HepG2 (cell line): ENCODE results near the gene SBK2. TPM values are rescaled to one million over a fixed set of nuclear protein-coding genes. Genes with fewer than 3 reads are reported as not detected.

Experiments used
- ATAC-seq: fragments of 200-7000 bp; cut with Tn5 transposase; 3 replicates; pipeline ENCODE4 v1.9.1; 2020; ENCODE audit warnings: mild to moderate bottlenecking, moderate library complexity
- BruUV-seq: library from RNA; stranded (reverse); fragments of 400-500 nt; replicated peaks from 2 replicates; lab custom pipeline; 2021; lab: Mats Ljungman, UMichigan
- CTCF ChIA-PET: fragments of 300-600 bp; formaldehyde crosslinking; extraction: SDS; loops from one replicate; lab custom pipeline; 2021; ENCODE audit warnings: low total read pairs, inconsistent platforms, low intra/inter-chr PET ratio; lab: Yijun Ruan, JAX
- POLR2A ChIA-PET: fragments of 350-600 bp; sonication (Branson Sonifier 250); formaldehyde crosslinking; loops from one replicate; lab custom pipeline; 2020; ENCODE audit warnings: antibody characterized with exemption, inconsistent platforms; lab: Yijun Ruan, JAX
- DNase-seq: peaks from one replicate; pipeline ENCODE4 v3.0.0-alpha.2; 2015; ENCODE audit warnings: low spot score
- FAIRE-seq: peaks from 3 replicates; lab custom pipeline; 2011; peaks lifted over from hg19 to GRCh38; lab: Jason Lieb, UNC
- H2AFZ ChIP-seq: one replicate; pipeline ENCODE4 v1.6.1; 2011; ENCODE audit warnings: low read length, inconsistent platforms
- H3K27ac ChIP-seq: fragments of 300-600 bp; 3 replicates; pipeline ENCODE4 v1.8.0; 2011; ENCODE audit warnings: mixed run types, mild to moderate bottlenecking, mixed read lengths, low read length, inconsistent platforms; ENCODE audit not compliant: insufficient read depth; ENCODE audit errors: extremely low read length
- H3K27me3 ChIP-seq, 2 experiments: fragments of 200-600 bp in 1 of 2; 2 replicates in 1 of 2; 3 replicates in 1 of 2; pipeline versions ENCODE4 v1.6.0 to v1.8.0; 2011; ENCODE audit warnings: low read length in 2 of 2, mild to moderate bottlenecking in 2 of 2, moderate library complexity in 2 of 2, inconsistent platforms in 1 of 2; ENCODE audit not compliant: insufficient read depth in 2 of 2, control insufficient read depth in 1 of 2
- H3K36me3 ChIP-seq, 2 experiments: fragments of 200-600 bp in 1 of 2; replicated peaks in 1 of 2; 2 replicates in 1 of 2; 3 replicates in 1 of 2; pipeline versions ENCODE4 v1.5.1 to v1.8.0; 2011; ENCODE audit warnings: low read length in 2 of 2, inconsistent platforms in 1 of 2; ENCODE audit not compliant: insufficient read depth in 2 of 2, control insufficient read depth in 1 of 2
- H3K4me1 ChIP-seq: 2 replicates; pipeline ENCODE4 v1.5.1; 2012; ENCODE audit warnings: low read length, inconsistent platforms; ENCODE audit not compliant: insufficient read depth
- H3K4me2 ChIP-seq: 2 replicates; pipeline ENCODE4 v1.6.0; 2011; ENCODE audit warnings: low read depth, low read length, inconsistent platforms
- H3K4me3 ChIP-seq, 3 experiments: fragments of 200-600 bp in 1 of 3; sonication (generic), shearing (Covaris generic) in 1 of 3; replicated peaks in 1 of 3; 2 replicates each; pipeline ENCODE4 v1.5.1; 2011 to 2016; ENCODE audit warnings: low read length in 3 of 3, inconsistent platforms in 2 of 3, low read depth in 2 of 3, mild to moderate bottlenecking in 2 of 3, control low read depth in 1 of 3, mixed read lengths in 1 of 3; ENCODE audit not compliant: insufficient read depth in 1 of 3
- H3K79me2 ChIP-seq: one replicate; pipeline ENCODE4 v1.6.1; 2011; ENCODE audit warnings: low read length, inconsistent platforms; ENCODE audit not compliant: insufficient read depth
- H3K9ac ChIP-seq: 2 replicates; pipeline ENCODE4 v1.6.0; 2011; ENCODE audit warnings: mild to moderate bottlenecking, low read depth, low read length, inconsistent platforms; ENCODE audit not compliant: insufficient read depth
- H3K9me3 ChIP-seq: 2 replicates; pipeline ENCODE4 v1.5.1; 2012; ENCODE audit warnings: mild to moderate bottlenecking, low read length
- H4K20me1 ChIP-seq: 2 replicates; pipeline ENCODE4 v1.6.0; 2011; ENCODE audit warnings: inconsistent platforms, mild to moderate bottlenecking, low read length, moderate library complexity; ENCODE audit not compliant: insufficient read depth
- FOXJ3 ChIP-seq: sonication (generic); formaldehyde crosslinking; IDR thresholded peaks from 2 replicates; pipeline ENCODE4 v1.4.0; 2020; ENCODE audit warnings: missing genetic modification reagents, mild to moderate bottlenecking, borderline replicate concordance
- WGBS: methylation state at CpG from one replicate; pipeline ENCODE4 v1.1.6; 2017; ENCODE audit warnings: low lambda C conversion rate; 5-methylcytosine and 5-hydroxymethylcytosine counted together
- in situ Hi-C: cut with HindIII; loops from 2 replicates; pipeline ENCODE4 v1.10.0; 2017; ENCODE audit warnings: low pct_unique_long_range_greater_than_20kb; ENCODE audit not compliant: extremely low pct_ligation_motif_present
- intact Hi-C: fragments of 100-400 bp; cut with micrococcal nuclease; formaldehyde crosslinking; loops from one replicate; pipeline ENCODE4 v1.10.0; 2022; ENCODE audit not compliant: unreplicated experiment
- polyA plus RNA-seq, 8 experiments: library from polyadenylated mRNA; depleted of rRNA in 3 of 8; stranded (reverse) in 7 of 8; unstranded in 1 of 8; fragments of >200 nt; fragmentation: Illumina TruSeq in 4 of 8; extraction: Trizol in 4 of 8; gene quantifications; 2 replicates each; pipeline versions ENCODE4 v1.2.1 to v1.2.3, GENCODE V29; 2011 to 2016; ENCODE audit warnings: low read depth in 4 of 8, missing spikeins in 1 of 8, mixed read lengths in 1 of 8; ENCODE audit not compliant: insufficient read depth in 1 of 8
- total RNA-seq, 5 experiments: library from RNA; depleted of rRNA; stranded (reverse); fragments of >200 nt; fragmentation: Illumina TruSeq; extraction: Trizol; gene quantifications; 2 replicates each; pipeline ENCODE4 v1.2.3, GENCODE V29; 2016; ENCODE audit warnings: low read depth in 1 of 5
- TF ChIP-seq, protein P1 (sequence below): sonication (generic); formaldehyde crosslinking; IDR thresholded peaks from 2 replicates; pipeline ENCODE4 v1.4.0; 2020; ENCODE audit warnings: missing genetic modification reagents
- TF ChIP-seq, protein P2 (sequence below): sonication (generic); formaldehyde crosslinking; IDR thresholded peaks from 2 replicates; pipeline ENCODE4 v1.9.0; 2021; ENCODE audit warnings: missing genetic modification reagents, borderline replicate concordance
- TF ChIP-seq, protein P3 (sequence below): sonication (generic); formaldehyde crosslinking; IDR thresholded peaks from 2 replicates; pipeline ENCODE4 v1.8.0; 2022; ENCODE audit warnings: mild to moderate bottlenecking, missing genetic modification reagents, moderate library complexity
- TF ChIP-seq, protein P4 (sequence below): sonication (generic); formaldehyde crosslinking; IDR thresholded peaks from 2 replicates; pipeline ENCODE4 v1.5.1; 2020; ENCODE audit warnings: missing genetic modification reagents, mild to moderate bottlenecking, borderline replicate concordance
- TF ChIP-seq, protein P5 (sequence below): sonication (generic); formaldehyde crosslinking; IDR thresholded peaks from 2 replicates; pipeline ENCODE4 v1.4.0; 2020; ENCODE audit warnings: missing genetic modification reagents

The SBK2 gene
- total and polyA plus RNA-seq, 2 of the 13 experiments (the other 11 are each of a cell fraction or from before 2014, with no cell fraction given): 0.24 TPM; not detected in 1

DNA sequence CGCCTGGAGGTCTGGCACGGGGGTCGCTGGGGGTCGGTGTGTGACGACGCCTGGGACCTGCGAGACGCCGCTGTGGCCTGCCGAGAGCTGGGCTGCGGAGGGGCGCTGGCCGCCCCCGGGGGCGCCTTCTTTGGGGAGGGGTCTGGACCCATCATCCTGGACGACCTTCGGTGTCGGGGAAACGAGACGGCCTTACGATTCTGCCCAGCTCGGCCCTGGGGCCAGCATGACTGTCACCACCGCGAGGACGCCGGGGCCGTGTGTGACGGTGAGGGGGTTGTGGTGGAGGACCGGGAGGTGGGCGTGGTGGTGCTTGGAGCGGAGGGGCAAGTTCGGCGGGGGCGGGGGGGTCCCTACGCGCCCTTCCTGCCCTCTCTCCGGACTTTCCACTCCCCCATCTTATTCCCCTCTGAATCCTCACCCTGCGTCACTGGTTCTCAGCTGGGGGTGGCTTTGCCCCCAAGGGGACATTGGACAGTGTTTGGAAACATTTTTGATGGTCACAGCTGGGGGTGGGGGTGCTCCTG, 43.2 kb downstream of the SBK2 start:
- ChIA-PET CTCF (no interaction called here), POLR2A (interaction anchor here (1.2 to 1.6 kb wide), 2 partner anchors 8 to 11 kb away, joined by 3 to 5 read pairs; partner anchors contain the start of gene NAT14)
- DNase-seq (no peak), FAIRE-seq (no peak), ATAC-seq (no peak)
- Histone ChIP-seq H2AFZ (no peak overlapping the region), H4K20me1 (no peaks in the 10 kb centered on the region), H3K4me1 (peaks cover 1% of the 10 kb centered on the region; the same call in 1 of the 2 replicates), H3K79me2 (no peaks in the 10 kb centered on the region), H3K4me2 (no peak overlapping the region), H3K9ac (no peak overlapping the region), H3K4me3 (no peak overlapping the region), H3K36me3 (no peaks in the 10 kb centered on the region), H3K27me3 (peaks cover 18 to 79% of the 10 kb centered on the region in 2 experiments), H3K9me3 (no peaks in the 10 kb centered on the region), H3K27ac (no peak overlapping the region)
- intact Hi-C loops (no loop called here), in situ Hi-C loops (no loop called here)
- 9% methylated on average over 5 of the region's 38 CpGs for WGBS
- TF ChIP-seq, protein P1, sequence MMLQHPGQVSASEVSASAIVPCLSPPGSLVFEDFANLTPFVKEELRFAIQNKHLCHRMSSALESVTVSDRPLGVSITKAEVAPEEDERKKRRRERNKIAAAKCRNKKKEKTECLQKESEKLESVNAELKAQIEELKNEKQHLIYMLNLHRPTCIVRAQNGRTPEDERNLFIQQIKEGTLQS (CRISPR knock-in tag): no peak
- TF ChIP-seq, protein P2, sequence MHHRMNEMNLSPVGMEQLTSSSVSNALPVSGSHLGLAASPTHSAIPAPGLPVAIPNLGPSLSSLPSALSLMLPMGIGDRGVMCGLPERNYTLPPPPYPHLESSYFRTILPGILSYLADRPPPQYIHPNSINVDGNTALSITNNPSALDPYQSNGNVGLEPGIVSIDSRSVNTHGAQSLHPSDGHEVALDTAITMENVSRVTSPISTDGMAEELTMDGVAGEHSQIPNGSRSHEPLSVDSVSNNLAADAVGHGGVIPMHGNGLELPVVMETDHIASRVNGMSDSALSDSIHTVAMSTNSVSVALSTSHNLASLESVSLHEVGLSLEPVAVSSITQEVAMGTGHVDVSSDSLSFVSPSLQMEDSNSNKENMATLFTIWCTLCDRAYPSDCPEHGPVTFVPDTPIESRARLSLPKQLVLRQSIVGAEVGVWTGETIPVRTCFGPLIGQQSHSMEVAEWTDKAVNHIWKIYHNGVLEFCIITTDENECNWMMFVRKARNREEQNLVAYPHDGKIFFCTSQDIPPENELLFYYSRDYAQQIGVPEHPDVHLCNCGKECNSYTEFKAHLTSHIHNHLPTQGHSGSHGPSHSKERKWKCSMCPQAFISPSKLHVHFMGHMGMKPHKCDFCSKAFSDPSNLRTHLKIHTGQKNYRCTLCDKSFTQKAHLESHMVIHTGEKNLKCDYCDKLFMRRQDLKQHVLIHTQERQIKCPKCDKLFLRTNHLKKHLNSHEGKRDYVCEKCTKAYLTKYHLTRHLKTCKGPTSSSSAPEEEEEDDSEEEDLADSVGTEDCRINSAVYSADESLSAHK: no peak
- TF ChIP-seq, protein P3, sequence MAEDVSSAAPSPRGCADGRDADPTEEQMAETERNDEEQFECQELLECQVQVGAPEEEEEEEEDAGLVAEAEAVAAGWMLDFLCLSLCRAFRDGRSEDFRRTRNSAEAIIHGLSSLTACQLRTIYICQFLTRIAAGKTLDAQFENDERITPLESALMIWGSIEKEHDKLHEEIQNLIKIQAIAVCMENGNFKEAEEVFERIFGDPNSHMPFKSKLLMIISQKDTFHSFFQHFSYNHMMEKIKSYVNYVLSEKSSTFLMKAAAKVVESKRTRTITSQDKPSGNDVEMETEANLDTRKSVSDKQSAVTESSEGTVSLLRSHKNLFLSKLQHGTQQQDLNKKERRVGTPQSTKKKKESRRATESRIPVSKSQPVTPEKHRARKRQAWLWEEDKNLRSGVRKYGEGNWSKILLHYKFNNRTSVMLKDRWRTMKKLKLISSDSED (CRISPR knock-in tag): no peak
- TF ChIP-seq, protein P4, sequence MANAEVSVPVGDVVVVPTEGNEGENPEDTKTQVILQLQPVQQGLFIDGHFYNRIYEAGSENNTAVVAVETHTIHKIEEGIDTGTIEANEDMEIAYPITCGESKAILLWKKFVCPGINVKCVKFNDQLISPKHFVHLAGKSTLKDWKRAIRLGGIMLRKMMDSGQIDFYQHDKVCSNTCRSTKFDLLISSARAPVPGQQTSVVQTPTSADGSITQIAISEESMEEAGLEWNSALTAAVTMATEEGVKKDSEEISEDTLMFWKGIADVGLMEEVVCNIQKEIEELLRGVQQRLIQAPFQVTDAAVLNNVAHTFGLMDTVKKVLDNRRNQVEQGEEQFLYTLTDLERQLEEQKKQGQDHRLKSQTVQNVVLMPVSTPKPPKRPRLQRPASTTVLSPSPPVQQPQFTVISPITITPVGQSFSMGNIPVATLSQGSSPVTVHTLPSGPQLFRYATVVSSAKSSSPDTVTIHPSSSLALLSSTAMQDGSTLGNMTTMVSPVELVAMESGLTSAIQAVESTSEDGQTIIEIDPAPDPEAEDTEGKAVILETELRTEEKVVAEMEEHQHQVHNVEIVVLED: no peak
- TF ChIP-seq, protein P5, sequence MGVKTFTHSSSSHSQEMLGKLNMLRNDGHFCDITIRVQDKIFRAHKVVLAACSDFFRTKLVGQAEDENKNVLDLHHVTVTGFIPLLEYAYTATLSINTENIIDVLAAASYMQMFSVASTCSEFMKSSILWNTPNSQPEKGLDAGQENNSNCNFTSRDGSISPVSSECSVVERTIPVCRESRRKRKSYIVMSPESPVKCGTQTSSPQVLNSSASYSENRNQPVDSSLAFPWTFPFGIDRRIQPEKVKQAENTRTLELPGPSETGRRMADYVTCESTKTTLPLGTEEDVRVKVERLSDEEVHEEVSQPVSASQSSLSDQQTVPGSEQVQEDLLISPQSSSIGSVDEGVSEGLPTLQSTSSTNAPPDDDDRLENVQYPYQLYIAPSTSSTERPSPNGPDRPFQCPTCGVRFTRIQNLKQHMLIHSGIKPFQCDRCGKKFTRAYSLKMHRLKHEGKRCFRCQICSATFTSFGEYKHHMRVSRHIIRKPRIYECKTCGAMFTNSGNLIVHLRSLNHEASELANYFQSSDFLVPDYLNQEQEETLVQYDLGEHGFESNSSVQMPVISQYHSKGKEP (CRISPR knock-in tag): no peak
- no peak for TF ChIP-seq FOXJ3 (CRISPR knock-in tag)
- BruUV-seq: no TSS peak
